Activated T-cell treated with anti-CD3 and anti-CD28 coated beads for 1 hour (primary cell): ENCODE measurements around the gene GLT8D2.

ENCODE experiments used
- DNase-seq: peaks from one replicate; pipeline ENCODE4 v3.0.0-alpha.2; 2020; ENCODE audit warnings: low read depth

The GLT8D2 gene

GRCh38 chr12:103948746-103949406 lies 101.1 kb downstream of the GLT8D2 start:
- DNase-seq, result no peak

- no peak for DNase-seq
Measured at GRCh38 chr12:103947871-103948555, 102.0 kb downstream of the GLT8D2 start.

- no peak for DNase-seq
Measured at GRCh38 chr12:103944964-103945363, 105.0 kb downstream of the GLT8D2 start.
